OCI-LY3 (cell line): ENCODE results near the gene CHD2.
"Not testable (repeated sequence)": the region's sequence is repeated elsewhere in the genome, so short reads cannot be mapped to it uniquely, and the experiment has no call there.

Source experiments
- H2AFZ ChIP-seq: fragments of 200-600, 300-600 bp; shearing (Covaris generic); 2 replicates; pipeline ENCODE4 v1.6.0; 2014; ENCODE audit warnings: antibody characterized with exemption, low read depth, low read length
- H3K27ac ChIP-seq: fragments of 200-600, 300-600 bp; sonication (generic); 2 replicates; pipeline ENCODE4 v1.5.1; 2014; ENCODE audit warnings: mild to moderate bottlenecking, low read length, moderate library complexity, mixed read lengths
- H3K27me3 ChIP-seq: fragments of 200-600, 300-600 bp; sonication (generic); 2 replicates; pipeline ENCODE4 v1.6.1; 2014; ENCODE audit warnings: low read depth, low read length, mixed read lengths
- H3K36me3 ChIP-seq: fragments of 200-600, 300-600 bp; sonication (generic); replicated peaks from 2 replicates; pipeline ENCODE3; 2014; ENCODE audit warnings: low read depth, low read length, mixed read lengths
- H3K4me1 ChIP-seq: fragments of 300-600, 200-600 bp; sonication (generic); 2 replicates; pipeline ENCODE4 v1.6.1; 2014; ENCODE audit warnings: low read length, mixed read lengths
- H3K4me2 ChIP-seq: fragments of 200-600, 300-600 bp; sonication (generic); 2 replicates; pipeline ENCODE4 v1.6.1; 2014; ENCODE audit warnings: low read length, mixed read lengths
- H3K4me3 ChIP-seq: fragments of 300-600, 200-600 bp; sonication (generic); 2 replicates; pipeline ENCODE4 v1.5.1; 2014; ENCODE audit warnings: antibody characterized with exemption, mild to moderate bottlenecking, low read length, moderate library complexity
- H3K79me2 ChIP-seq: fragments of 300-600, 200-600 bp; shearing (Covaris generic); 2 replicates; pipeline ENCODE4 v1.6.1; 2014; ENCODE audit warnings: mild to moderate bottlenecking, low read length, mixed read lengths
- H3K9ac ChIP-seq: fragments of 300-600, 200-600 bp; shearing (Covaris generic); 2 replicates; pipeline ENCODE4 v1.6.0; 2014; ENCODE audit warnings: mild to moderate bottlenecking, low read length, moderate library complexity
- H3K9me3 ChIP-seq: fragments of 200-600, 300-600 bp; shearing (Covaris generic); 2 replicates; pipeline ENCODE4 v1.6.1; 2014; ENCODE audit warnings: low read length, mixed read lengths; ENCODE audit not compliant: insufficient read depth
- H4K20me1 ChIP-seq: fragments of 200-600, 300-600 bp; sonication (generic); 2 replicates; pipeline ENCODE4 v1.6.1; 2016; ENCODE audit warnings: low read length, mixed read lengths; ENCODE audit not compliant: insufficient read depth
- EZH2phosphoT487 ChIP-seq: fragments of 200-600 bp; shearing (Covaris generic); IDR thresholded peaks from 2 replicates; pipeline ENCODE4 v1.6.1; 2018; ENCODE audit warnings: antibody characterized with exemption, mixed run types, low read depth
- TF ChIP-seq, protein P1 (sequence below): fragments of 200-600, 300-600 bp; sonication (generic); IDR thresholded peaks from 2 replicates; pipeline ENCODE4 v1.5.1; 2014; ENCODE audit warnings: antibody characterized with exemption, low read length, low read depth

Gene CHD2

DNA sequence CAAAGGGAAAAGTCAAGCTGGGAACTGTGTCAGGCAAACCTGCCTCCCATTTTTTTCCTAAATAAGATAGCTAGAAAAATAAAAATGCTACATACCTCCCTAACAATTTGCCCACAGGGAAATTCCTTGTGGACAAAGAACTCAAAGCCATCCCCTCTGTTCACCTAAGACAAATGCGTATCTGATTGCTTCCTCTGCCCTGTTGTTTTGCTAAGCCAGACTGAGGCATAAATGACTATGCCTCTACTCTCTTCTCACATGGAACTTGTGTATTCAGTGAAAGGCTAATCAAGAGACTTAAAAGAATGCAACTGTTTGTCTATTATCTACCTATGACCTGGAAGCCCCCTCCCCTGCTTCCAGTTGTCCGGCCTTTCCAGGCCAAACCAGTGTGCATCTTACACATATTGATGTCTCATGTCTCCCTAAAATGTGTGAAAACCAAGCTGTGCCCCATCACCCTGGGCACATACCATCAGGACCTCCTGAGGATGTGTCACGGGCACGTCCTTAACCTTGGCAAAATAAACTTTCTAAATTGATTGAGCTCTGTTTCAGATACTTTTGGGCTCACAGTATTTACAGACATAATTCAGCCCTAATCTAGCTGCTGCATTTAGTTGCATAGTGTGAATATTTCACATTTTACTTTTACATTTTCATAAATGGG lies 15.8 kb downstream of the CHD2 start:
- peaks cover 46% of the 10 kb centered on the region for H3K4me1 ChIP-seq
- H3K4me3 ChIP-seq, result no peak overlapping the region
- no peaks in the 10 kb centered on the region for H3K9me3 ChIP-seq
- H3K79me2 ChIP-seq, result peaks cover 100% of the 10 kb centered on the region
- H3K4me2 ChIP-seq, result no peak overlapping the region
- H3K36me3 ChIP-seq, result peaks cover 45% of the 10 kb centered on the region
- H3K27me3 ChIP-seq, result no peaks in the 10 kb centered on the region
- no peak for TF ChIP-seq EZH2phosphoT487
- TF ChIP-seq, protein P1, sequence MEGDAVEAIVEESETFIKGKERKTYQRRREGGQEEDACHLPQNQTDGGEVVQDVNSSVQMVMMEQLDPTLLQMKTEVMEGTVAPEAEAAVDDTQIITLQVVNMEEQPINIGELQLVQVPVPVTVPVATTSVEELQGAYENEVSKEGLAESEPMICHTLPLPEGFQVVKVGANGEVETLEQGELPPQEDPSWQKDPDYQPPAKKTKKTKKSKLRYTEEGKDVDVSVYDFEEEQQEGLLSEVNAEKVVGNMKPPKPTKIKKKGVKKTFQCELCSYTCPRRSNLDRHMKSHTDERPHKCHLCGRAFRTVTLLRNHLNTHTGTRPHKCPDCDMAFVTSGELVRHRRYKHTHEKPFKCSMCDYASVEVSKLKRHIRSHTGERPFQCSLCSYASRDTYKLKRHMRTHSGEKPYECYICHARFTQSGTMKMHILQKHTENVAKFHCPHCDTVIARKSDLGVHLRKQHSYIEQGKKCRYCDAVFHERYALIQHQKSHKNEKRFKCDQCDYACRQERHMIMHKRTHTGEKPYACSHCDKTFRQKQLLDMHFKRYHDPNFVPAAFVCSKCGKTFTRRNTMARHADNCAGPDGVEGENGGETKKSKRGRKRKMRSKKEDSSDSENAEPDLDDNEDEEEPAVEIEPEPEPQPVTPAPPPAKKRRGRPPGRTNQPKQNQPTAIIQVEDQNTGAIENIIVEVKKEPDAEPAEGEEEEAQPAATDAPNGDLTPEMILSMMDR, result no peak
- H3K27ac ChIP-seq, result peak overlapping the region; percentile 10; the same call in 1 of the 2 replicates
- H4K20me1 ChIP-seq, result peaks cover 47% of the 10 kb centered on the region
- H2AFZ ChIP-seq, result no peak overlapping the region
- no peak overlapping the region for H3K9ac ChIP-seq

DNA sequence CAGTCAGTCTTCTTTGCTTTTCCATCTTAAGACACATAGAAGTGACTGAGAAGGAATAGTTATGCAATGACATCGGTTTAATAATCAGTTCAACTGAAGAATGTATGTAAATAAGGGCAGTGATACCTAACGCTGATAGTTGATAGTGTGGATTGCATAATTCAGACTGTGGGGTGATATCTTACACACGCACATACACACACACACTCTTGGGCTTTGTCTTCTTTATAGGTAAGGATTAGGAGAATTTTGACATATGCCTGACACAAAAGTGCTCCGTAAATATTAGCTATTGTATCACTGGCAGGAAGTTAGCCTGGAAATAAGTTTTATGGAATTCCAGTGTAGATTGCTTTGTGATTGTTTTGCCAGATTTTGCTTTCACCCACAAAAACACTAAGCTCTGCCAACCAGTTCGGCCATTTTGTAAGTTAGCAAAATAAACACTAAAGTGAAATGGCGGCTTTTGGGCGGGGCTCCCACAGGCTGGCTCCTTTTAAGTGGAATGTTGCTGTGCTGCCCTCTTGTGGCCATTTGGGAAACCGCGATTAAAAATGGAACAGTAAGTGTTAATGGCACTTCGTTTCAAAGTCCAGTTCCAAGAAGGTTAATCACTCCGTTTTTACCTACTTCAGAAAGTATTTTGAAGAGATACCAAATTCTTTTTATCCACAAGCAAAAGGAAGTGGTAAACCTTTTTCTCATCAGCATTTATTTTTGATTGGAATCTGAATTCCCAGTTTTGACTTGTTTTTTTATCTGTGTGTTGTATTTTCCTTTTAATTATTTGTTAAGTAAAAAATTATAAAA lies 17.7 kb downstream of the CHD2 start:
- peaks cover 46% of the 10 kb centered on the region for H3K36me3 ChIP-seq
- TF ChIP-seq, protein P1, result peak; percentile 96
- no peak for TF ChIP-seq EZH2phosphoT487
- peak overlapping the region; percentile 65 for H3K4me3 ChIP-seq
- peaks cover 100% of the 10 kb centered on the region for H3K79me2 ChIP-seq
- no peak overlapping the region for H2AFZ ChIP-seq
- H3K4me2 ChIP-seq, result peak overlapping the region; percentile 64
- peak overlapping the region; percentile 69 for H3K27ac ChIP-seq
- no peaks in the 10 kb centered on the region for H3K27me3 ChIP-seq
- peak overlapping the region; percentile 49 for H3K9ac ChIP-seq
- H3K9me3 ChIP-seq, result no peaks in the 10 kb centered on the region
- peaks cover 65% of the 10 kb centered on the region for H3K4me1 ChIP-seq
- peaks cover 46% of the 10 kb centered on the region; the same call in 1 of the 2 replicates for H4K20me1 ChIP-seq

GRCh38 chr15:92918881-92919280 lies 18.8 kb downstream of the CHD2 start:
- H3K36me3 ChIP-seq, result peaks cover 41% of the 10 kb centered on the region
- H3K27ac ChIP-seq, H3K4me3 ChIP-seq, H3K27me3 ChIP-seq, H3K9me3 ChIP-seq, H3K9ac ChIP-seq, H2AFZ ChIP-seq, H3K4me2 ChIP-seq: not testable (repeated sequence)
- peaks cover 55% of the 10 kb centered on the region for H3K4me1 ChIP-seq
- peaks cover 39% of the 10 kb centered on the region; the same call in 1 of the 2 replicates for H4K20me1 ChIP-seq
- peaks cover 100% of the 10 kb centered on the region for H3K79me2 ChIP-seq

DNA sequence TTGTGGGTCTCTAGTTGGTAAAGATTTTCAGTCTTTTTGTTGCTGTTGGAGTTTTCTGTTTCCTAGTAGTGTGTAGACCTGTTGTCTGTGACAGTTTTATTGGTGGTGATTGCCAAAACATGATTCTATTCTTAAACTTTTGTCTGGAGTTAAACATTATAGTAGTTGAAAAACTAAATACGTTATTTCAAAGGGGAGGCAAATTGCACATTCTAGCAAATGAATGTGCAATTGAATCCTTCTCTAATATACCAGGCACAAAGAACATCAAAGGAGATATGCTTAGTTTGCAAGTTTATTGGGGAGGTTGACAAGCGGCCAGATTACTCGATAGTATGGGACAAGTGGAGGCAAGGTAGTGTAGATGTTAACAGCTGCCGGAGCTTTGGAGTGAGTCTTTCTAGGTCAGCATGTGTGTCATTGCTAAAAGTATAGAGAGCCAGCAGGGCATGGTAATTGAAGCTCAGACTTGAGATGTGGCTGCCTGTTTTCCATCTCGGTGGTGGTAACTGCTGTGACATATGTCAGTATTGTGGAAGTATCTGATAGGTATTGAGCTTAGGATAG lies 20.6 kb downstream of the CHD2 start:
- no peak overlapping the region for H3K4me3 ChIP-seq
- H3K27me3 ChIP-seq, result no peaks in the 10 kb centered on the region
- H4K20me1 ChIP-seq, result peaks cover 35% of the 10 kb centered on the region; the same call in 1 of the 2 replicates
- H3K9ac ChIP-seq, result no peak overlapping the region
- H3K27ac ChIP-seq, result no peak overlapping the region
- peaks cover 53% of the 10 kb centered on the region for H3K36me3 ChIP-seq
- H2AFZ ChIP-seq, result no peak overlapping the region
- TF ChIP-seq EZH2phosphoT487, result no peak
- TF ChIP-seq, protein P1, result no peak
- no peaks in the 10 kb centered on the region for H3K9me3 ChIP-seq
- no peak overlapping the region for H3K4me2 ChIP-seq
- peaks cover 100% of the 10 kb centered on the region for H3K79me2 ChIP-seq
- H3K4me1 ChIP-seq, result peaks cover 44% of the 10 kb centered on the region
